Panc1 (cell line): ENCODE results near the gene GDF11. TPM values are rescaled to one million over a fixed set of nuclear protein-coding genes. Genes with fewer than 3 reads are reported as not detected.

Source experiments
- ATAC-seq: fragments of 200-7000 bp; cut with Tn5 transposase; 2 replicates; pipeline ENCODE4 v1.9.1; 2020; ENCODE audit warnings: mild to moderate bottlenecking, moderate library complexity
- BruUV-seq: library from RNA; stranded (reverse); fragments of 400-500 nt; replicated peaks from 2 replicates; lab custom pipeline; 2021; lab: Mats Ljungman, UMichigan
- CTCF ChIA-PET: fragments of 300-600 bp; sonication (Branson Sonifier 250); formaldehyde crosslinking; loops from one replicate; lab custom pipeline; 2022; ENCODE audit warnings: antibody characterized with exemption; lab: Charles Lee
- POLR2A ChIA-PET: fragments of 300-600 bp; sonication (Branson Sonifier 250); formaldehyde crosslinking; loops from one replicate; lab custom pipeline; 2022; ENCODE audit warnings: antibody characterized with exemption; lab: Charles Lee
- DNase-seq: peaks from one replicate; pipeline ENCODE4 v3.0.0-alpha.2; 2010; ENCODE audit warnings: low read depth, low spot score
- H3K27ac ChIP-seq: 2 replicates; pipeline ENCODE4 v1.5.1; 2011; ENCODE audit warnings: mild to moderate bottlenecking, low read length, inconsistent platforms
- H3K27me3 ChIP-seq: fragments of 200-500 bp; sonication (Bioruptor generic); 2 replicates; pipeline ENCODE4 v1.6.0; 2014; ENCODE audit warnings: low read length, inconsistent platforms; ENCODE audit not compliant: control insufficient read depth, insufficient read depth
- H3K36me3 ChIP-seq: fragments of 200-500 bp; sonication (Bioruptor generic); 2 replicates; pipeline ENCODE4 v1.5.1; 2014; ENCODE audit warnings: inconsistent platforms, mild to moderate bottlenecking, low read length, moderate library complexity; ENCODE audit not compliant: control insufficient read depth, insufficient read depth
- H3K4me1 ChIP-seq: 2 replicates; pipeline ENCODE4 v1.5.1; 2011; ENCODE audit warnings: inconsistent platforms, mild to moderate bottlenecking, low read length, moderate library complexity; ENCODE audit not compliant: control insufficient read depth, insufficient read depth
- H3K4me3 ChIP-seq, 2 experiments: 2 replicates each; pipeline ENCODE4 v1.5.1; 2011 to 2012; ENCODE audit warnings: low read depth in 2 of 2, low read length in 2 of 2, mild to moderate bottlenecking in 2 of 2, inconsistent platforms in 1 of 2, moderate library complexity in 1 of 2
- H3K9me3 ChIP-seq: fragments of 200-500 bp; sonication (Bioruptor generic); 2 replicates; pipeline ENCODE4 v1.5.1; 2014; ENCODE audit warnings: low read depth, mild to moderate bottlenecking, inconsistent platforms, low read length, moderate library complexity; ENCODE audit not compliant: control insufficient read depth, insufficient read depth
- POLR2AphosphoS5 ChIP-seq: IDR thresholded peaks from 2 replicates; pipeline ENCODE4 v1.6.1; 2012; ENCODE audit warnings: mild to moderate bottlenecking, low read depth, low read length, moderate library complexity
- SIN3A ChIP-seq: IDR thresholded peaks from 2 replicates; pipeline ENCODE4 v1.6.1; 2012; ENCODE audit warnings: low read depth, mild to moderate bottlenecking, low read length, moderate library complexity, borderline replicate concordance; ENCODE audit not compliant: insufficient read depth
- TCF7L2 ChIP-seq: IDR thresholded peaks from 2 replicates; pipeline ENCODE4 v1.6.1; 2011; ENCODE audit warnings: mild to moderate bottlenecking, low read depth, low read length, inconsistent platforms
- in situ Hi-C: cut with HindIII; loops from 2 replicates; pipeline ENCODE4 v1.10.0; 2016; ENCODE audit warnings: low sequenced_read_pairs, low pct_unique_long_range_greater_than_20kb
- intact Hi-C: fragments of 100-400 bp; cut with micrococcal nuclease; formaldehyde crosslinking; loops from one replicate; pipeline ENCODE4 v1.10.0; 2022; ENCODE audit not compliant: unreplicated experiment
- total RNA-seq: library from RNA; stranded (reverse); gene quantifications from one replicate; pipeline ENCODE4 v1.2.1, GENCODE V29; 2021; ENCODE audit not compliant: unreplicated experiment
- TF ChIP-seq, protein P1 (sequence below), 2 experiments: IDR thresholded peaks; 2 replicates each; pipeline ENCODE4 v1.6.1; 2011 to 2012; ENCODE audit warnings: low read depth in 2 of 2, control low read depth in 1 of 2, low read length in 1 of 2, mild to moderate bottlenecking in 1 of 2, moderate library complexity in 1 of 2; ENCODE audit not compliant: insufficient read depth in 1 of 2
- TF ChIP-seq, protein P2 (sequence below): fragments of 450-650 bp; IDR thresholded peaks from 2 replicates; pipeline ENCODE4 v1.5.1; 2017; ENCODE audit warnings: mild to moderate bottlenecking

The GDF11 gene
- total RNA-seq, 1 experiment from 2014 or later: 11.8 TPM

DNA sequence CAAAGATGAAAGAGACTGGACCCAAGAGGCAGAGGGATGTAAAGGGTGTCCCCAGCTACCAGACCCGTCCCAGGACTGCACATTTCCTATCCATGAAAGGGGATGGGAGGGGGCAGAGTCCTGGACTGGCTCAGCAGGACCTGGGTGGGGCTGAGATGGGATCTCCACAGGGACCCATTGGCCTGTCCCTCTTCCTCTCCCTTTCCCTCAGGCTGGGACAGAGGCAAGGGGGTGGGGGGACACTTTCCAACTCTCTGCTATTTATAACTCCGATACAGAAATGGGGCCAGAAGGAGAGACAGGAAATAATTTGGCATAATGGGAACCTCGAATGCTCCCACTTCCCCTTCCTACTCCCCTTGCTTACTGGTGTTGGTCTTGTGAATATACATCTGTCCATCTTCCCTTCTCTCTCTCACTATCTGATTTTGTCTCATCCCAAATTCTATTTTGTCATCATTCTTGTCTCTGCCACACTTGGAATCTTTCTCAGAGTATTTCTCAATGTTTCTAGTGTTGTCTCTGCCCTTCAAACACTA, 34.2 kb upstream of the GDF11 start:
- TF ChIP-seq SIN3A: no peak
- intact Hi-C loops: no loop called here
- H3K27ac ChIP-seq: no peak overlapping the region
- H3K9me3 ChIP-seq: no peaks in the 10 kb centered on the region
- POLR2A ChIA-PET: no interaction called here
- BruUV-seq: no TSS peak
- CTCF ChIA-PET: no interaction called here
- no peaks in the 10 kb centered on the region; the same call in 1 of the 2 replicates for H3K4me1 ChIP-seq
- no peak overlapping the region for H3K4me3 ChIP-seq
- no peaks in the 10 kb centered on the region for H3K36me3 ChIP-seq
- DNase-seq: no peak
- ATAC-seq: no peak
- H3K27me3 ChIP-seq: peaks cover 13% of the 10 kb centered on the region
- in situ Hi-C loops: no loop called here

DNA sequence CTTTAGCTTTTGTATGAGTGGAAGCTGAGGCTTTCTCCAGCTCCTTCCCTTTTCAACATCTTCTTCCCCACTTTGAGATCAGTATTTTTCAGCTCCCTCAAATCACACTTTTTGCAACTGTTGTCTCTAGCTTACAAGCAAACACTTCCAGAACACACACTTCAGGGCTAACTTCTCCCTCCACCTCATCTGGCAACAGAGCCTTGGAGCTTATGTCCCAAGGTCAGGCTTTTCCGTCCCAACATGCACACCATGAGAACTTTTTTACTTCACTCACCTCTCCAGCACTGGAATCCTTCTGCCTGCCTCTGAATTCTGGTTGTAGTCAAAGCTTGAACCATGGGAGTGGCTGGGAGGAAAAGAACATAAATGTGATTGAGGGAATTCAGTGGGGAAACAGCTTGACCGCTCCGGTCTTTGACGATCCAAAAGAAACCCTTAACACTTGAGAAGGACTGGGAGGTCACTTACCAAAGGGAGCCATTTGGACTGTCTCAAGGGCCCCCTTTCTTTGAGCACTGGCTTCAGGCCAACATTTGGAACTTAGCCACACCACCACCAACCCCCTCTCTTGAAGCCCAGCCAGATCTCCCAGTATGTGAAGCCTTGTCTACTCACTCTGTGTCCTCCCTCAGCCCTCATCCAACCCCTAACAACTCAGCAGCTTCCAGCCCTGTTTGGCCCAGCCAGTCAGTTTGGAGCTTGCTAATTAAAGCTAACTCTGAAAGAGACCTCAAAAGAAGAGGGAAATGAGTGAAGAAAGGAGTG, 31.0 kb upstream of the GDF11 start:
- H3K27me3 ChIP-seq: peaks cover 11% of the 10 kb centered on the region
- CTCF ChIA-PET: interaction anchor here (0.7 kb wide), 1 partner anchor 45 kb away, joined by 3 read pairs; no protein-coding TSS in a partner anchor

More for the DNA sequence above, 31.0 kb upstream of the GDF11 start:
- BruUV-seq: no TSS peak
- in situ Hi-C loops: no loop called here
- H3K27ac ChIP-seq: no peak overlapping the region
- DNase-seq (no peak), ATAC-seq (no peak)
- no peak overlapping the region for H3K4me3 ChIP-seq
- H3K36me3 ChIP-seq: no peaks in the 10 kb centered on the region
- POLR2A ChIA-PET: no interaction called here
- no peak for TF ChIP-seq POLR2AphosphoS5
- TF ChIP-seq, protein P1, sequence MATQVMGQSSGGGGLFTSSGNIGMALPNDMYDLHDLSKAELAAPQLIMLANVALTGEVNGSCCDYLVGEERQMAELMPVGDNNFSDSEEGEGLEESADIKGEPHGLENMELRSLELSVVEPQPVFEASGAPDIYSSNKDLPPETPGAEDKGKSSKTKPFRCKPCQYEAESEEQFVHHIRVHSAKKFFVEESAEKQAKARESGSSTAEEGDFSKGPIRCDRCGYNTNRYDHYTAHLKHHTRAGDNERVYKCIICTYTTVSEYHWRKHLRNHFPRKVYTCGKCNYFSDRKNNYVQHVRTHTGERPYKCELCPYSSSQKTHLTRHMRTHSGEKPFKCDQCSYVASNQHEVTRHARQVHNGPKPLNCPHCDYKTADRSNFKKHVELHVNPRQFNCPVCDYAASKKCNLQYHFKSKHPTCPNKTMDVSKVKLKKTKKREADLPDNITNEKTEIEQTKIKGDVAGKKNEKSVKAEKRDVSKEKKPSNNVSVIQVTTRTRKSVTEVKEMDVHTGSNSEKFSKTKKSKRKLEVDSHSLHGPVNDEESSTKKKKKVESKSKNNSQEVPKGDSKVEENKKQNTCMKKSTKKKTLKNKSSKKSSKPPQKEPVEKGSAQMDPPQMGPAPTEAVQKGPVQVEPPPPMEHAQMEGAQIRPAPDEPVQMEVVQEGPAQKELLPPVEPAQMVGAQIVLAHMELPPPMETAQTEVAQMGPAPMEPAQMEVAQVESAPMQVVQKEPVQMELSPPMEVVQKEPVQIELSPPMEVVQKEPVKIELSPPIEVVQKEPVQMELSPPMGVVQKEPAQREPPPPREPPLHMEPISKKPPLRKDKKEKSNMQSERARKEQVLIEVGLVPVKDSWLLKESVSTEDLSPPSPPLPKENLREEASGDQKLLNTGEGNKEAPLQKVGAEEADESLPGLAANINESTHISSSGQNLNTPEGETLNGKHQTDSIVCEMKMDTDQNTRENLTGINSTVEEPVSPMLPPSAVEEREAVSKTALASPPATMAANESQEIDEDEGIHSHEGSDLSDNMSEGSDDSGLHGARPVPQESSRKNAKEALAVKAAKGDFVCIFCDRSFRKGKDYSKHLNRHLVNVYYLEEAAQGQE (IDR thresholded peaks at IDR 0.05; ENCODE audit: insufficient read depth in 1 of 2, low read depth in 2 of 2, low read length in 1 of 2): no peak
- TF ChIP-seq, protein P2, sequence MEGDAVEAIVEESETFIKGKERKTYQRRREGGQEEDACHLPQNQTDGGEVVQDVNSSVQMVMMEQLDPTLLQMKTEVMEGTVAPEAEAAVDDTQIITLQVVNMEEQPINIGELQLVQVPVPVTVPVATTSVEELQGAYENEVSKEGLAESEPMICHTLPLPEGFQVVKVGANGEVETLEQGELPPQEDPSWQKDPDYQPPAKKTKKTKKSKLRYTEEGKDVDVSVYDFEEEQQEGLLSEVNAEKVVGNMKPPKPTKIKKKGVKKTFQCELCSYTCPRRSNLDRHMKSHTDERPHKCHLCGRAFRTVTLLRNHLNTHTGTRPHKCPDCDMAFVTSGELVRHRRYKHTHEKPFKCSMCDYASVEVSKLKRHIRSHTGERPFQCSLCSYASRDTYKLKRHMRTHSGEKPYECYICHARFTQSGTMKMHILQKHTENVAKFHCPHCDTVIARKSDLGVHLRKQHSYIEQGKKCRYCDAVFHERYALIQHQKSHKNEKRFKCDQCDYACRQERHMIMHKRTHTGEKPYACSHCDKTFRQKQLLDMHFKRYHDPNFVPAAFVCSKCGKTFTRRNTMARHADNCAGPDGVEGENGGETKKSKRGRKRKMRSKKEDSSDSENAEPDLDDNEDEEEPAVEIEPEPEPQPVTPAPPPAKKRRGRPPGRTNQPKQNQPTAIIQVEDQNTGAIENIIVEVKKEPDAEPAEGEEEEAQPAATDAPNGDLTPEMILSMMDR: no peak
- TF ChIP-seq TCF7L2: no peak
- TF ChIP-seq SIN3A: no peak
- intact Hi-C loops: no loop called here
- H3K4me1 ChIP-seq: peaks cover 10% of the 10 kb centered on the region
- H3K9me3 ChIP-seq: no peaks in the 10 kb centered on the region
